ENCODE results near the gene MAP4K5. TPM values are rescaled to one million over a fixed set of nuclear protein-coding genes. Genes with fewer than 3 reads are reported as not detected.

The MAP4K5 gene
- total and polyA plus RNA-seq, 2 of the 13 experiments (the other 11 are each of a cell fraction or from before 2014, with no cell fraction given), result 12.7 to 23.9 TPM

DNA sequence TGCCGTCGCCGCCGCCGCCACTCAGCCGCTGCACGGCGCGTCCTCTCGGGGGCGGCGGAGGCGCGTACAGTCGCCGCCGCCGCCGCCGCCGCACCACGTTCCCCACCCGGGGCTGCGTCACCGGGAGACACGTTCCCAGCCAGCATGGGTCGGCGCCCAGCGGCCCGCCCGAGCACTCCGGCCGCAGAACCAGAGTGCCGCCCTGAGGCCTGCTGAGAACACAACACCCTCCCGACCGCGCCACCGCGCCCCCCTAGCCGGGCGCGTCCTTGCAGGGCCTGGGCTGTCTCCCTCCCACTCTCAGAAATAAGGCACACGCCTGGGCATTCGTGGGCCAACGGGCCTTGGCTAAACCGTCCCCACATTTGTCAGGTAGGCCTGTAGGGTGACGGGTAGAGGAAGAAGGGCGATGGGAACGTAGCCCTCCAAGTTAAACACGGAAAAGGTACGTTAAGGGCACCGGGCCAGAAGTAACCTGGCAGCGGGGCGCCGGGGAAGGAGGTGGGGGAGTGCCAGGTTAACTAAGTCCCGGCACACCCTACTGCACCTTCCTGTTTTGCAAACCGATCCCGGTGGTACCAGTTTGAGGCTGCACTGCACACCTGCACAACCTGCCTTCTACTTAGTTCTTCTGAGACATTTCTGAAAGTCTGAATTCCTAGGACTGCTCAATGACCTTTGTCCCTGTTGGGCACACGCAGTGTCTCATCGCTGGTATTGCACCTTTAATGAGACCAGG, at the start of gene MAP4K5 (continued):
- TF ChIP-seq MAF1 (CRISPR knock-in tag; IDR thresholded peaks at IDR 0.05; ENCODE audit: borderline replicate concordance) (0 out of 2 replicates have a peak, but pooled peaks have one; percentile 41), SOX5 (CRISPR knock-in tag; IDR thresholded peaks at IDR 0.05; ENCODE audit: borderline replicate concordance) (0 out of 2 replicates have a peak, but pooled peaks have one; percentile 34), SALL2 (CRISPR knock-in tag; IDR thresholded peaks at IDR 0.05) (0 out of 2 replicates have a peak, but pooled peaks have one; percentile 22), ZNF577 (CRISPR knock-in tag; IDR thresholded peaks at IDR 0.05; ENCODE audit: borderline replicate concordance, low read depth) (no peak), ZNF30 (CRISPR knock-in tag; IDR thresholded peaks at IDR 0.05) (no peak), ZBTB20 (CRISPR knock-in tag; IDR thresholded peaks at IDR 0.05; ENCODE audit: borderline replicate concordance, low read depth) (0 out of 2 replicates have a peak, but pooled peaks have one; percentile 18), ELF1 (CRISPR knock-in tag; IDR thresholded peaks at IDR 0.05) (peak; percentile 12), ZNF234 (CRISPR knock-in tag; conservative IDR thresholded peaks at IDR 0.05) (no peak), ZNF556 (CRISPR knock-in tag; IDR thresholded peaks at IDR 0.05; ENCODE audit: borderline replicate concordance) (peak; percentile 68; the same call in 1 of the 2 replicates), ELK4 (CRISPR knock-in tag; IDR thresholded peaks at IDR 0.05; ENCODE audit: borderline replicate concordance) (no peak), ZNF501 (CRISPR knock-in tag; IDR thresholded peaks at IDR 0.05) (peak; percentile 58; the same call in 1 of the 2 replicates), ELF3 (CRISPR knock-in tag; IDR thresholded peaks at IDR 0.05) (peak; percentile 54; the same call in 1 of the 2 replicates), ZNF12 (CRISPR knock-in tag; IDR thresholded peaks at IDR 0.05) (no peak)
- TF ChIP-seq, protein P1, sequence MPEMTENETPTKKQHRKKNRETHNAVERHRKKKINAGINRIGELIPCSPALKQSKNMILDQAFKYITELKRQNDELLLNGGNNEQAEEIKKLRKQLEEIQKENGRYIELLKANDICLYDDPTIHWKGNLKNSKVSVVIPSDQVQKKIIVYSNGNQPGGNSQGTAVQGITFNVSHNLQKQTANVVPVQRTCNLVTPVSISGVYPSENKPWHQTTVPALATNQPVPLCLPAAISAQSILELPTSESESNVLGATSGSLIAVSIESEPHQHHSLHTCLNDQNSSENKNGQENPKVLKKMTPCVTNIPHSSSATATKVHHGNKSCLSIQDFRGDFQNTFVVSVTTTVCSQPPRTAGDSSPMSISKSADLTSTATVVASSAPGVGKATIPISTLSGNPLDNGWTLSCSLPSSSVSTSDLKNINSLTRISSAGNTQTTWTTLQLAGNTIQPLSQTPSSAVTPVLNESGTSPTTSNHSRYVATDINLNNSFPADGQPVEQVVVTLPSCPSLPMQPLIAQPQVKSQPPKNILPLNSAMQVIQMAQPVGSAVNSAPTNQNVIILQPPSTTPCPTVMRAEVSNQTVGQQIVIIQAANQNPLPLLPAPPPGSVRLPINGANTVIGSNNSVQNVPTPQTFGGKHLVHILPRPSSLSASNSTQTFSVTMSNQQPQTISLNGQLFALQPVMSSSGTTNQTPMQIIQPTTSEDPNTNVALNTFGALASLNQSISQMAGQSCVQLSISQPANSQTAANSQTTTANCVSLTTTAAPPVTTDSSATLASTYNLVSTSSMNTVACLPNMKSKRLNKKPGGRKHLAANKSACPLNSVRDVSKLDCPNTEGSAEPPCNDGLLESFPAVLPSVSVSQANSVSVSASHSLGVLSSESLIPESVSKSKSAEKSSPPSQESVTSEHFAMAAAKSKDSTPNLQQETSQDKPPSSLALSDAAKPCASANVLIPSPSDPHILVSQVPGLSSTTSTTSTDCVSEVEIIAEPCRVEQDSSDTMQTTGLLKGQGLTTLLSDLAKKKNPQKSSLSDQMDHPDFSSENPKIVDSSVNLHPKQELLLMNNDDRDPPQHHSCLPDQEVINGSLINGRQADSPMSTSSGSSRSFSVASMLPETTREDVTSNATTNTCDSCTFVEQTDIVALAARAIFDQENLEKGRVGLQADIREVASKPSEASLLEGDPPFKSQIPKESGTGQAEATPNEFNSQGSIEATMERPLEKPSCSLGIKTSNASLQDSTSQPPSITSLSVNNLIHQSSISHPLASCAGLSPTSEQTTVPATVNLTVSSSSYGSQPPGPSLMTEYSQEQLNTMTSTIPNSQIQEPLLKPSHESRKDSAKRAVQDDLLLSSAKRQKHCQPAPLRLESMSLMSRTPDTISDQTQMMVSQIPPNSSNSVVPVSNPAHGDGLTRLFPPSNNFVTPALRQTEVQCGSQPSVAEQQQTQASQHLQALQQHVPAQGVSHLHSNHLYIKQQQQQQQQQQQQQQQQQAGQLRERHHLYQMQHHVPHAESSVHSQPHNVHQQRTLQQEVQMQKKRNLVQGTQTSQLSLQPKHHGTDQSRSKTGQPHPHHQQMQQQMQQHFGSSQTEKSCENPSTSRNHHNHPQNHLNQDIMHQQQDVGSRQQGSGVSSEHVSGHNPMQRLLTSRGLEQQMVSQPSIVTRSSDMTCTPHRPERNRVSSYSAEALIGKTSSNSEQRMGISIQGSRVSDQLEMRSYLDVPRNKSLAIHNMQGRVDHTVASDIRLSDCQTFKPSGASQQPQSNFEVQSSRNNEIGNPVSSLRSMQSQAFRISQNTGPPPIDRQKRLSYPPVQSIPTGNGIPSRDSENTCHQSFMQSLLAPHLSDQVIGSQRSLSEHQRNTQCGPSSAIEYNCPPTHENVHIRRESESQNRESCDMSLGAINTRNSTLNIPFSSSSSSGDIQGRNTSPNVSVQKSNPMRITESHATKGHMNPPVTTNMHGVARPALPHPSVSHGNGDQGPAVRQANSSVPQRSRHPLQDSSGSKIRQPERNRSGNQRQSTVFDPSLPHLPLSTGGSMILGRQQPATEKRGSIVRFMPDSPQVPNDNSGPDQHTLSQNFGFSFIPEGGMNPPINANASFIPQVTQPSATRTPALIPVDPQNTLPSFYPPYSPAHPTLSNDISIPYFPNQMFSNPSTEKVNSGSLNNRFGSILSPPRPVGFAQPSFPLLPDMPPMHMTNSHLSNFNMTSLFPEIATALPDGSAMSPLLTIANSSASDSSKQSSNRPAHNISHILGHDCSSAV (CRISPR knock-in tag; IDR thresholded peaks at IDR 0.05; ENCODE audit: borderline replicate concordance), result no peak
- TF ChIP-seq, protein P2, sequence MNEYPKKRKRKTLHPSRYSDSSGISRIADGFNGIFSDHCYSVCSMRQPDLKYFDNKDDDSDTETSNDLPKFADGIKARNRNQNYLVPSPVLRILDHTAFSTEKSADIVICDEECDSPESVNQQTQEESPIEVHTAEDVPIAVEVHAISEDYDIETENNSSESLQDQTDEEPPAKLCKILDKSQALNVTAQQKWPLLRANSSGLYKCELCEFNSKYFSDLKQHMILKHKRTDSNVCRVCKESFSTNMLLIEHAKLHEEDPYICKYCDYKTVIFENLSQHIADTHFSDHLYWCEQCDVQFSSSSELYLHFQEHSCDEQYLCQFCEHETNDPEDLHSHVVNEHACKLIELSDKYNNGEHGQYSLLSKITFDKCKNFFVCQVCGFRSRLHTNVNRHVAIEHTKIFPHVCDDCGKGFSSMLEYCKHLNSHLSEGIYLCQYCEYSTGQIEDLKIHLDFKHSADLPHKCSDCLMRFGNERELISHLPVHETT (CRISPR knock-in tag; conservative IDR thresholded peaks at IDR 0.05), result peak; percentile 30; the same call in 1 of the 2 replicates
- TF ChIP-seq, protein P3, sequence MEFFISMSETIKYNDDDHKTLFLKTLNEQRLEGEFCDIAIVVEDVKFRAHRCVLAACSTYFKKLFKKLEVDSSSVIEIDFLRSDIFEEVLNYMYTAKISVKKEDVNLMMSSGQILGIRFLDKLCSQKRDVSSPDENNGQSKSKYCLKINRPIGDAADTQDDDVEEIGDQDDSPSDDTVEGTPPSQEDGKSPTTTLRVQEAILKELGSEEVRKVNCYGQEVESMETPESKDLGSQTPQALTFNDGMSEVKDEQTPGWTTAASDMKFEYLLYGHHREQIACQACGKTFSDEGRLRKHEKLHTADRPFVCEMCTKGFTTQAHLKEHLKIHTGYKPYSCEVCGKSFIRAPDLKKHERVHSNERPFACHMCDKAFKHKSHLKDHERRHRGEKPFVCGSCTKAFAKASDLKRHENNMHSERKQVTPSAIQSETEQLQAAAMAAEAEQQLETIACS (CRISPR knock-in tag; IDR thresholded peaks at IDR 0.05), result peak; percentile 63; the same call in 1 of the 2 replicates
